ENCODE results near the gene GEMIN4. TPM values are rescaled to one million over a fixed set of nuclear protein-coding genes. Genes with fewer than 3 reads are reported as not detected.
"Not testable (repeated sequence)": the region's sequence is repeated elsewhere in the genome, so short reads cannot be mapped to it uniquely, and the experiment has no call there.

GEMIN4 gene
- total RNA-seq, 1 donor from 2014 or later, result 13.3 TPM

GRCh38 chr17:752620-753219 lies 656 bp upstream of the GEMIN4 start:
- Histone ChIP-seq H3K4me3 (ENCODE audit: low read depth, low read length) (peak overlapping the region; percentile 62), H3K36me3 (ENCODE audit: control insufficient read depth, insufficient read depth, low read length) (no peaks in the 10 kb centered on the region), H3K27me3 (ENCODE audit: control insufficient read depth, insufficient read depth, low read length) (no peaks in the 10 kb centered on the region)
- TF ChIP-seq CTCF (IDR thresholded peaks at IDR 0.05; ENCODE audit: insufficient read depth, low read length, poor library complexity, severe bottlenecking), result no peak
- no peak for DNase-seq (ENCODE audit: low read depth)

GRCh38 chr17:751269-752001 lies 629 bp downstream of the GEMIN4 start:
- H3K36me3 ChIP-seq (ENCODE audit: control insufficient read depth, insufficient read depth, low read length), result peaks cover 1% of the 10 kb centered on the region
- no peak for TF ChIP-seq CTCF (IDR thresholded peaks at IDR 0.05; ENCODE audit: insufficient read depth, low read length, poor library complexity, severe bottlenecking)

GRCh38 chr17:750431-751037 lies 1.5 kb downstream of the GEMIN4 start:
- no peak for TF ChIP-seq CTCF (IDR thresholded peaks at IDR 0.05; ENCODE audit: insufficient read depth, low read length, poor library complexity, severe bottlenecking)
- no peak for DNase-seq (ENCODE audit: low read depth)
- Histone ChIP-seq H3K36me3 (ENCODE audit: control insufficient read depth, insufficient read depth, low read length) (peaks cover 4% of the 10 kb centered on the region), H3K27me3 (ENCODE audit: control insufficient read depth, insufficient read depth, low read length) (no peaks in the 10 kb centered on the region), H3K4me3 (ENCODE audit: low read depth, low read length) (no peak overlapping the region)

More at GRCh38 chr17:751269-752001, 629 bp downstream of the GEMIN4 start:
- Histone ChIP-seq H3K4me3 (ENCODE audit: low read depth, low read length) (peak overlapping the region; percentile 62), H3K27me3 (ENCODE audit: control insufficient read depth, insufficient read depth, low read length) (no peaks in the 10 kb centered on the region)
- DNase-seq (ENCODE audit: low read depth), result no peak

GRCh38 chr17:749359-749758 lies 2.7 kb downstream of the GEMIN4 start:
- H3K27me3 ChIP-seq (ENCODE audit: control insufficient read depth, insufficient read depth, low read length); DNase-seq (ENCODE audit: low read depth); H3K4me3 ChIP-seq (ENCODE audit: low read depth, low read length); H3K36me3 ChIP-seq (ENCODE audit: control insufficient read depth, insufficient read depth, low read length): not testable (repeated sequence)

GRCh38 chr17:748604-749003 lies 3.5 kb downstream of the GEMIN4 start:
- H3K36me3 ChIP-seq (ENCODE audit: control insufficient read depth, insufficient read depth, low read length); H3K4me3 ChIP-seq (ENCODE audit: low read depth, low read length); DNase-seq (ENCODE audit: low read depth); H3K27me3 ChIP-seq (ENCODE audit: control insufficient read depth, insufficient read depth, low read length): not testable (repeated sequence)

GRCh38 chr17:746783-747629 lies 5.1 kb downstream of the GEMIN4 start:
- Histone ChIP-seq H3K4me3 (ENCODE audit: low read depth, low read length) (no peak overlapping the region), H3K27me3 (ENCODE audit: control insufficient read depth, insufficient read depth, low read length) (no peaks in the 10 kb centered on the region), H3K36me3 (ENCODE audit: control insufficient read depth, insufficient read depth, low read length) (peaks cover 6% of the 10 kb centered on the region)
- no peak for TF ChIP-seq CTCF (IDR thresholded peaks at IDR 0.05; ENCODE audit: insufficient read depth, low read length, poor library complexity, severe bottlenecking)
- DNase-seq (ENCODE audit: low read depth), result no peak
